Right lobe of liver (tissue), 6 donors: ENCODE data around the gene CYB5R3. TPM values are rescaled to one million over a fixed set of nuclear protein-coding genes. Genes with fewer than 3 reads are reported as not detected.
A peak's percentile ranks its signal among the peaks of the same experiment; 100 is the strongest.

Experiments
- ATAC-seq, 4 donors: fragments of 200-7000 bp; cut with Tn5 transposase; one replicate each; pipeline ENCODE4 v1.9.1; 2020; ENCODE audit warnings: mild to moderate bottlenecking in 4 of 4, moderate library complexity in 4 of 4
- DNase-seq, 3 donors: peaks; one replicate each; pipeline ENCODE4 v3.0.0-alpha.2; 2020
- H3K27ac ChIP-seq, 3 donors: fragments of 200-600 bp; one replicate each; pipeline ENCODE4 v1.8.0; 2022
- H3K27me3 ChIP-seq, 2 donors: fragments of 200-600 bp; one replicate each; pipeline ENCODE4 v1.8.0; 2022
- H3K36me3 ChIP-seq, 4 donors: fragments of 200-600 bp; sonication (generic) in 1 of 4; one replicate each; pipeline versions ENCODE4 v1.5.1 to v1.8.0; 2017 to 2022; ENCODE audit warnings: control low read depth in 1 of 4
- H3K4me1 ChIP-seq, 4 donors: fragments of 200-600 bp; sonication (generic) in 1 of 4; one replicate each; pipeline versions ENCODE4 v1.5.1 to v1.8.0; 2017 to 2022; ENCODE audit warnings: control low read depth in 1 of 4
- H3K4me3 ChIP-seq, 3 donors: fragments of 200-600 bp; one replicate each; pipeline ENCODE4 v1.8.0; 2022
- H3K9me3 ChIP-seq, 4 donors: fragments of 200-600 bp; sonication (generic) in 1 of 4; one replicate each; pipeline versions ENCODE4 v1.5.1 to v1.8.0; 2017 to 2022; ENCODE audit warnings: control low read depth in 1 of 4
- CTCF ChIP-seq, 4 donors: fragments of 200-600 bp in 3 of 4; fragments of 450-650 bp in 1 of 4; IDR thresholded peaks; one replicate each; pipeline versions ENCODE4 v1.5.1 to v1.8.0; 2016 to 2022; ENCODE audit warnings: antibody characterized with exemption in 4 of 4, mild to moderate bottlenecking in 2 of 4
- POLR2A ChIP-seq: fragments of 450-650 bp; IDR thresholded peaks from one replicate; pipeline ENCODE4 v1.6.1; 2017; ENCODE audit warnings: antibody characterized with exemption, mild to moderate bottlenecking
- WGBS: methylation state at CpG from one replicate; pipeline ENCODE4 v1.1.6; 2018; ENCODE audit warnings: low coverage, low lambda C conversion rate; ENCODE audit not compliant: insufficient coverage; ENCODE audit errors: missing lambda C conversion rate; 5-methylcytosine and 5-hydroxymethylcytosine counted together
- intact Hi-C, 2 donors: fragments of 100-400 bp; cut with DNase I; formaldehyde crosslinking; loops; one replicate each; pipeline versions ENCODE4 v1.11.2 to v1.14.1; 2022
- total RNA-seq, 6 experiments: library from RNA; depleted of rRNA in 2 of 6; stranded (reverse); fragments of >200 nt in 2 of 6; fragmentation: NEBNext Ultra II Directional in 3 of 6; extraction: Animal tissue kit (Norgen Biotek cat#: 25700) in 3 of 6; gene quantifications; one replicate each; pipeline versions ENCODE4 v1.1.0 to v1.2.4, GENCODE V29; 2016 to 2023
- donor health status: DM: no; HTN: yes; CAD: no.
- donor health status: DM: no; HTN: no; CAD: no.
- donor health status: DM: no; HTN: no; CAD: no.
- donor health status: DM: no; HTN: yes; CAD: no.
- donor health status: DM: no; HTN: yes; CAD: no.

CYB5R3 gene
- total RNA-seq, 6 experiments from 2014 or later, result 146 to 211 (median 170) TPM

GRCh38 chr22:42654436-42655073, 5.4 kb upstream of the CYB5R3 start:
- Histone ChIP-seq H3K27me3 (no peaks in the 10 kb centered on the region), H3K27ac (no peak overlapping the region), H3K4me3 (no peak overlapping the region), H3K36me3 (no peaks in the 10 kb centered on the region), H3K9me3 (no peaks in the 10 kb centered on the region), H3K4me1 (peaks cover 0 to 28% (median 7%) of the 10 kb centered on the region in 4 donors)
- ATAC-seq (no peak), DNase-seq (no peak)
- 85% methylated on average over 7 of the region's 7 CpGs for WGBS
- no peak for TF ChIP-seq CTCF (IDR thresholded peaks at IDR 0.05)
- TF ChIP-seq POLR2A, result no peak
- intact Hi-C loops, result no loop called here

GRCh38 chr22:42653999-42654398, 4.8 kb upstream of the CYB5R3 start:
- ATAC-seq (no peak), DNase-seq (no peak)
- Histone ChIP-seq H3K27me3 (no peaks in the 10 kb centered on the region), H3K4me3 (no peak overlapping the region), H3K4me1 (peaks cover 0 to 30% (median 7%) of the 10 kb centered on the region in 4 donors), H3K27ac (no peak overlapping the region), H3K9me3 (no peaks in the 10 kb centered on the region), H3K36me3 (no peaks in the 10 kb centered on the region)
- 51% methylated on average over 4 of the region's 4 CpGs for WGBS
- TF ChIP-seq POLR2A (no peak), CTCF (IDR thresholded peaks at IDR 0.05) (no peak)
- intact Hi-C loops, result no loop called here

DNA sequence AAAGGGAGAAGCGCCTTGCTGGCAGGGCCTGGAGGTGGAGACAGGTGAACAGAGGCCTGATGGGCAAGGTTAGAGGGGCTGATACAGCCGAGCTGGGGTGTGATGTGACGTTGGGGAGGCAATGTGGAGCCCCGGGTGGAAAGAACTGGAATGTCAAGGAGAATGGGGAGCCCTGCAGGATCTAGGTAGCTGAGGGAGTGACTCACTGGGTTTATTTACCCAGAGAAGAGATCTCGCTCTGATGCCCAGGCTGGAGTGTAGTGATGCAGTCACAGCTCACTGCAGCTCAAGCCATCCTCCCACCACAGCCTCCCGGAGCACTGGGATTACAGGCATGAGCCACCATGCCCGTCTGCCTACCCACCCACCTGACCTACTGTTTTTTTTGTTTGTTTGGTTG, 1.9 kb upstream of the CYB5R3 start:
- peaks cover 0 to 51% (median 15%) of the 10 kb centered on the region in 4 donors for H3K4me1 ChIP-seq
- no peaks in the 10 kb centered on the region for H3K36me3 ChIP-seq
- 90% methylated on average over 3 of the region's 7 CpGs for WGBS
- H3K27me3 ChIP-seq, result no peaks in the 10 kb centered on the region
- no peak overlapping the region for H3K4me3 ChIP-seq
- TF ChIP-seq CTCF (IDR thresholded peaks at IDR 0.05), result no peak
- TF ChIP-seq POLR2A, result no peak
- no peak overlapping the region for H3K27ac ChIP-seq
- DNase-seq (no peak), ATAC-seq (no peak)
- intact Hi-C loops, result no loop called here
- no peaks in the 10 kb centered on the region for H3K9me3 ChIP-seq

GRCh38 chr22:42648368-42649245, 585 bp downstream of the CYB5R3 start:
- DNase-seq (peak; percentile 87 to 93 (median 90)), ATAC-seq (peak; percentile 51 to 69 (median 56))
- 0% methylated on average over 26 of the region's 49 CpGs for WGBS
- Histone ChIP-seq H3K4me1 (peaks cover 2 to 68% (median 26%) of the 10 kb centered on the region in 4 donors), H3K9me3 (no peaks in the 10 kb centered on the region), H3K27ac (peak overlapping the region; percentile 74 to 96 (median 91)), H3K4me3 (peak overlapping the region; percentile 67 to 96 (median 95)), H3K36me3 (no peaks in the 10 kb centered on the region), H3K27me3 (no peaks in the 10 kb centered on the region)
- intact Hi-C loops, result no loop called here
- TF ChIP-seq POLR2A, result peak; percentile 53
- TF ChIP-seq CTCF (IDR thresholded peaks at IDR 0.05), result no peak
